GM15510 (cell line): ENCODE measurements around the gene CLEC17A.

Experiments
- POLR2A ChIP-seq: IDR thresholded peaks from 3 replicates; pipeline ENCODE4 v1.6.1; 2011; ENCODE audit warnings: borderline replicate concordance; ENCODE audit not compliant: insufficient read length; ENCODE audit errors: extremely low read depth

CLEC17A gene

DNA sequence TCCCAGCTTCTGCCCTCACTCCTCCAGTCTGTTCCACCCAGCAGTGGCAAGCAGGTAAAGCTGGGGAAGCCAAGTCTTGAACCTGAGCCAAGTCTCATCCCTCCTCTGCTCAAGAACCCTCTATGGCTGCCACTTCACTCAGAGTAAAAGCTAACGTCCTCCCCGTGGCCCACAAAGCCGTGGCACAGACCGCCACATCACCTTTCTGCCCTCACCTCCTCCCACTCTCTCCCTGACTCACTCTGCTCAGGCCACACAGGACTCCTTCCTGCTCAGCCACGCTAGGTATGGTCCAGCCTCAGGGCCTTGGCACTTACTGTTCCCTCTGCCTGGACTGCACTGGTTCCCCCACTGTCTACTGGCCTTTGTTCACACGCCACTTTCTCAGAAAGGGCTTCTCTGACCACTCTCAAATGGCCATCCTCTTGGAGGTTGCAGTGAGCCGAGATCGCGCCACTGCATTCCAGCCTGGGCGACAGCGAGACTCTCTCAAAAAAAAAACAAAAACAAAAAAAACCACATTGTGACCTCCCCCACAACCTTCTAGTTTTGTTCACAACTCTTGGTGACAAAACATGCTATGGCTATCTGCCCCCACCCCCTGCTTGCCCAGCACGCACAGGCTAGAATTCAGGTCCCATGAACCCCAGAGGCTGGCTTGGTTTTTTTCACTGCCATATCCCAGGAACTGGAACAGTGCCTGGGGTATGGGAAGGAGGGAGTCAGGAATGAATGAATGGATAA, 26.8 kb upstream of the CLEC17A start:
- no peak for TF ChIP-seq POLR2A

DNA sequence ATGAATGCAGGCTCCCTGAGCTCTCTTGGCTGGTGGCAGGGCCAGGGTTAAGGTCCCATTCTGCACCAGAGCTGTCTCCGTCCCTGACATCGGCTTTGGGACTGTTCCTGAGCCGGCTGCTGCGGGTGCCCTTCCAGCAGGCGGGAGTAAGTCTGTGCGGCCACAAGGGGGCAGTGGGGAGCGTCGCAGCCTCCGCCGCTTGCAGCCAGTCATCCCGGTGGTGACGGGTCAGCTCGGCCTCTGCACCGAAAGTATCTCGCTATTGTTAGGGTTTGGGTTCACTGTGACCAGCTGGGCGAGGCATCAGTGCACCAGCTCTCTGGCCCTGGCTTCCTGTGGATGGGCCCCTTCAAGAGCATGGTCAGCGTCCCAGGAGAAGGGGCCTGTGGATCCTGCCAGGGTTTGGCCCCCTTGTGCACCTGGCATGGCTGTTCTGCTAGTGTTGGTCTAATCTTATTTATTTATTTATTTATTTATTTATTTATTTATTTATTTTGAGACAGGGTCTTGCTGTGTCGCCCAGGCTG, 26.2 kb upstream of the CLEC17A start:
- TF ChIP-seq POLR2A, result no peak

DNA sequence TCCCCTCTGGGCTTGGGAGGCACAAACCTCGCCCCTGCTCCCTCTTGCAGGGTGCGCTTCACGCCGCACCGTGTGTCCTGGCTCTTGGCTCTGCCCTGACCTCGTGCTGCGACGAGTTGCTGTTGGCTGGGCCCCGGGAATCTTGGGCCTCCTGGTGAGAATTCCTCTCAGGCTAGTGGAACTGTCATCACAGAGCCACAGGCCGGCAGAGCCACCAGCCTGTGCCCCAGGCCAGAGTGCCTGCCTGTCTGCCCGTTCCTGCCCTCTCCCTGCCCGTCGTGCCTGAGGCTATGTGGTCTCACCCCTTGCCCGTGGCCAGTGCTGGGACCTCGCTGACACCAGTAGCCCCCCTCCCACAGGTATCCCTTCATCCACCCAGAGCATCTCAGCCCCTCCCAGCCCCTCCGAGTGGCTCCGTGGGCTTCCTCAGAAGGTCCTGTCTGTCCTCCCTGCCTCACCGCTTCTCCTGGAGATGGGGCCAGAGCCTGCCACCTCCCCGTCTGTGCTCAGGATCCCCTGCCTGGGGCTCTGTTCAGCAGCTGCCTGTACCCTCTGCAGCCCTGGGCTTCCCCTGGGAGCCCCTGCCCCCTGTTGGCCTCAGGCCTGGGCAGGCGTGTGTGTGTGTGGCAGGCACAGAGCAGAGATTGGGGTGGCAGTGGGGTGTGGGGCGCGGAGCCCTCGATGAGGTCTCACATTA, 24.4 kb upstream of the CLEC17A start:
- TF ChIP-seq POLR2A, result no peak

DNA sequence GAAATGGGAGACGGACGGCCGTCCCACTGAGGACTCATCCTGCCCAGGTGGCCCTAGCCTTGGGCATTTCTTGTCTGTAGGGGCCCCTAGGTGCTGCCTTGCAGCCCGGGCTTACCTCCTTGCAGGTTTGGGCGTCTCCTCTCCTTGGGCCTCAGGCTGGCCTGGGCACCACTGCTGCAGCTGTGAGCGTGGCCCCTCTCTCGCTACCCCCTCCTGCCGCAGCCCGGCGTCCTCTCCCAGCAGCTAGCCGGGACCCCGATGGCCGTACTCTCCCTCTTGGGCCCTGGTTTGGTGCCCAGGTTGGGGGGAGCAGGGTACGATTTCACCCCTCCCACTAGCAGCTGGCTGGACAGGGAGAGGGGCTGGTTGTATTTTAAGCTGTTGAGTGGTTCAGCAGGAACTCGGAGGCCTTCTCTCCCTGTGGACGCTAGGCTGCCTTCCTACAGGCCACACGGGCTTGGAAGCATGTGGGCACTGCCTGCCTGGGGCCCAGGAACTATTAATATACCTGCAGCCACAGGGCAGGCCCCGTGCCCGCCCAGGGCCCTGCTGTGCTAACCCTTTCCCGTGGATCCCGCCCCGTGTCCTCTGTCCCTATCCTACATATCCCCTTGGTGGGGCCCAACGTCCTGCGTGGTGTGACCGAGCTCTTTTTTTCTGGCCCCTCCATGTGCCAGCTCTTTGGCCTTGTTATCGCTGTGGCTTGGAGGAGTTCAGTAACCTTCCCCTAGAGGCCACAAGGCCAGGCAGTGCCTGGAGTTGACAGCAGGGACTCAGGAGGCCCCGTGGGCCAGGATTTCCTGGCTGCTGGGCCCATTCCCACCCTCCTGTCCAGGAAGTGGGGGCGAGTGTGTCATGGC, 22.7 kb upstream of the CLEC17A start:
- no peak for TF ChIP-seq POLR2A

- TF ChIP-seq POLR2A, result no peak
Measured at GRCh38 chr19:14560776-14561108, 22.1 kb upstream of the CLEC17A start.

DNA sequence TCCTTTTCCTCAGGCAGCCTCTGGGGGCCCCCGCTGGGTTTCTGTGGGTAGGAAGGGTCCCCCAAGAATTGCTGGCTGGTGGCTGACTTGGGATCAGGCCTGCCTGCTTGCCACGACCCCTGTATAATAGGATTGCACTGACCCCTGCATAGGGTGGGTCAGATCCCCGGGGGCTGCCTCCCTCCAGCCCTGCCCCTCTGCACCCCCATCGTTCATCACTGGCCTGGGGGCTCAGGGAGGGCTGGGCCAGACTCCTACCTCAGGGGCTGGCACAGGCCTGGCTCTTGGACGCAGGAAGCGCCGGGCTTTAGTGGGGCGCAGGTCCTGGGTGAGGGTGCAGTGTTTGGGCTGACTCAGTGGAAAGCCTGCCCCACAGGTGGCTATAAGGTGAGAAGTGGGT, 21.6 kb upstream of the CLEC17A start:
- no peak for TF ChIP-seq POLR2A

GRCh38 chr19:14561847-14562351, 21.0 kb upstream of the CLEC17A start:
- no peak for TF ChIP-seq POLR2A

DNA sequence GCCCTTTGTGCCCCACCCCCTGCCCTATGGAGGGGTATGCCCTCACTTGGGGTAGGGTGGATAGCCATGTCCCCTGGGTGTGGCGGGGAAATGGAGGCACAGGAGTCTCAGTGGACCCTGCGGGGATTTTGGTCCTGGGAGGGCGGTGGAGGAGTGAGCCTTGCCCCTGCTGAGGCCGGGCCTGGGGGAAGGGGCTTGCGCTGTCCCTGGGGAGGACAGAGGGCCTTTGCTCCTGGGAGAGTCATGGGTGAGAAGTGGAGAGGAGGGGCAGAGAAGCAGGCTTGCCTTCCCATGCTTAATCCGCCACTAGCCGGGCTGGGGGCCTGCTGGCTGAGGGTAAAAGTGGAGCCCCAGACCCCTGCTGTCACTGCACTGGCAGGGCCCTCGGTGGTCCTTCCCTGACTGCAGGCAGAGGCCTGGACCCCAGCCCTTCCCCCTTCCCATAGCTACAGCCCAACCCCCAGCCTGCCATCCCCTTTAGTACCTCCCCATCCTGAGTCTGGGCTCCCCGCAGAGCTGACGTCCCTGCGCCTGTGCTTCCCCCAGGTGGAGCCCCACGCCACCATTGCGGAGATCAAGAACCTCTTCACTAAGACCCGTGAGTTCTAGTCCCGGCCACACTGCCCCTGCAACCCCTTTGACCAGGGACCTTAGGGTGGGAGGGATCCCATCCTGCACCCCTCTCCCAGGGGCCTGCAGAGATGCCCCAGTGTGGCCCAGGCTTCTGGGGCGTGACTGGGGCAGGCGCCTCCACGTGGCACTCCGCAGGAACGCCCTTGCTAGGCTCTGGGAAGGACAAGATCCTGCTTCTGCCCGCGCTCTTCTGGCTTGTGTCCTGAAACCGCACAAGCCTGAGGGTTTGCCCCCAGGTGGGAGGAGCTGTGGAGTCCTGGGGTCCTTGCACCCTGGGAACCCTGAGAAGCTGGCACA, 20.0 kb upstream of the CLEC17A start:
- no peak for TF ChIP-seq POLR2A

DNA sequence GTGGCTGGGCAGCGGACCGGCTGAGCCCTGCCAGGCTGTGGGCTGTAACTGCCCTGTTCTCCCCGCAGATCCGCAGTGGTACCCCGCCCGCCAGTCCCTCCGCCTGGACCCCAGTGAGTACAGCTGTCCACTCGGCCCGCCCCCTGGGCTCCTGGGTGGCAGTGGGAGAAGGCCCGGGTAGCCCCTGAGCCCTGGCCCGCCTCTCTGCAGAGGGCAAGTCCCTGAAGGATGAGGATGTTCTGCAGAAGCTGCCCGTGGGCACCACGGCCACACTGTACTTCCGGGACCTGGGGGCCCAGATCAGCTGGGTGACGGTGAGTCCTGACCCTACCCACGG, 19.3 kb upstream of the CLEC17A start:
- no peak for TF ChIP-seq POLR2A

DNA sequence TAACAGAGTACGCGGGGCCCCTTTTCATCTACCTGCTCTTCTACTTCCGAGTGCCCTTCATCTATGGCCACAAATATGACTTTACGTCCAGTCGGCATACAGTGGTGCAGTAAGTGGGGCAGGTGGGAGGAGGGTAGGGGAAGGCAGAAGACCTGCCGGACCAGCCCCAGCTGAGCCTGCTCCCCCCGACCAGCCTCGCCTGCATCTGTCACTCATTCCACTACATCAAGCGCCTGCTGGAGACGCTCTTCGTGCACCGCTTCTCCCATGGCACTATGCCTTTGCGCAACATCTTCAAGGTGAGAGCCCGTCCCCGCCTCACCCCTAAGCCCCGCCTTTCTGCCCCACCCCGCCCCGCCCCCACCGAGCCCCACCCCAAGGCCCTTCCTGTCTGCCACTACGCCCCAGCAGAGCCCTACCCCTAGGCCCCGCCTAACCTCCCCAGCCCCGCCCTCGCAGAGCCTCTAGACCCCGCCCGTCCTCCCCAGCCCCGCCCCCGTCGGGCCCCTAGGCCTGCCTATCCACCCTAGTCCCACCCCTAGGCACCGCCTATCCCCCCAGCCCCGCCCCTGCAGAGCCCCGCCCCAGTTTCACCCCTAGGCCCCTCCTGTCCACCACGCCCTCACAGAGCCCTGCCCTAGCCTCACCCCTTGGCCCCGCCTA, 18.8 kb upstream of the CLEC17A start:
- no peak for TF ChIP-seq POLR2A

DNA sequence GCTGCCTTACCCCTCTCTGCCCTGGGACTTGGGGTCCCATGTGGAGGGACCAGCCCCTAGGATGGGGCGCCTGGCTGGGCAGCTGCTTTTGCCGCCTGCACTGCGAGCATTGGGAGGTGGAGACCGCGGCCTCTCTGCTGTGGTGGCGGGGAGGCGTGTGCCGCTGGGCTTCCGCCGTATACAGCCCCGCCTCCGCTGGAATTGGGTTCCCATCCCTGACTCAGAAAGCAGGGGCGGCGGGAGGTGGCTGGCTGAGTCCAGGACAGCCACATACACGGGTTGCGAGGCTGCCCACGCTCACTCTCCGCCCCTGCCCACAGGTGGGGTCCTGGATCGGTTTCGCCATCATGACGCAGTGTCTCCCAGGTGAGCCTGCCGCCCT, 17.6 kb upstream of the CLEC17A start:
- no peak for TF ChIP-seq POLR2A

- TF ChIP-seq POLR2A, result no peak
Measured at GRCh38 chr19:14565765-14566711, 16.8 kb upstream of the CLEC17A start.

DNA sequence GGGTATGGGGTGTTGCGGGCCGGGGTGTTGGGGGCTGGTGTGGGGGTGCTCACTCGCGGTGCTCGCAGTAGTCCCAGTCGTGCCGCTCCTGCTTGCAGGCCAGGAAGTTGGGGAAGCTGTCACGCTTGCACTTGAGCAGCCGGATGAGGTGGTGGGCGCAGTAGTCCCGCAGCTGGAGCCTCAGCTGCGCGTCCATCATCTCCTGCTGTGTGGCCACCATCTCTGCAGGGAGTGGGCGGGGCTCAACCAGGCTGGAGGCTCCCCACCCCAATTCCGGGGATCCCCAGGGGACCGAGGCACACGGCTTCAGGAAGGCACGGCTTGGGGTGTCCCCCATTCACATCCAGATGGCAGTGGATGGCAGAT, 16.2 kb upstream of the CLEC17A start:
- no peak for TF ChIP-seq POLR2A
